Hematopoietic multipotent progenitor cell treated with erythropoietin and hydrocortisone succinate and interleukin-3 and kit ligand, for 17 days (in vitro differentiated cells): ENCODE measurements around the gene KCNK10.
"Not testable (repeated sequence)": the region's sequence is repeated elsewhere in the genome, so short reads cannot be mapped to it uniquely, and the experiment has no call there.

ENCODE experiments used
- DNase-seq: peaks from one replicate; pipeline ENCODE4 v3.0.0-alpha.2; 2015; ENCODE audit warnings: low spot score

The KCNK10 gene

DNA sequence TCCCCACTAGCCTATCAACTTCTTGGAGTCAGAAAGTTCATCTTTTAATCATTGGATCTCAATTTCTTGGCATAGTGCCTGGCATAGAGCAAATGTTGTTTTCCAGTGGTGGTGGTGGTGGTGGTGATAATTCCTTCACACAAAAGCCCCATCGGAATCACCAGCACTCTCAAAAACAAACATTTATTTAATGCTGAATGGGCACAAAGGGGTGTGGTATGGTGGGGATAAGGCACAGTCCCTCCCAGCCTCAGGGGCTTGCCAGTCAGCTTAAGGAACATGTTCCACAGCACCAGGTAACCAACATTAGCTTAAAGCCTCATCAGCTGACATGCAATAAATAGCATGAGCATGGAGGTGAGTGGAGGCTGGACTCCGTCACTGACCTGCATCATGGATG lies 56.6 kb downstream of the KCNK10 start:
- no peak for DNase-seq

DNA sequence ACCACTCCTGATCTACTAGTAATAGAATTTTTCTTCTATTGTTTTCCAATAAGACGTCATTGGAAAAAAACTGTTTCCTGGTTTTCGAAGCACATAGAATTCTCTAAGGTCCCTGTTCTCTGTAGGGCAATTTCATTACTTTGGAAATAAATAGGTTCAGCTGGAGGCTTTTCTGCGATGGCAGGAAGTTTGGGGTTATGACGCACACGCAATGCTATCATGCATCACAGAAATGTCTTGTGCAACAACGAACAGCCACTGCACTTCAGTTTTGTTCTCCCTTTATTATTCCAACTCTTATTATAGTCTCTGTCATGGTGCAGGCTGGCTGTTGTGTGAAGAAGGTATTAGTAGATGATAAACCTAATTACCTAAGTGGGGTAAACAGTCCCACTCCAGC lies 59.0 kb downstream of the KCNK10 start:
- DNase-seq = no peak

DNA sequence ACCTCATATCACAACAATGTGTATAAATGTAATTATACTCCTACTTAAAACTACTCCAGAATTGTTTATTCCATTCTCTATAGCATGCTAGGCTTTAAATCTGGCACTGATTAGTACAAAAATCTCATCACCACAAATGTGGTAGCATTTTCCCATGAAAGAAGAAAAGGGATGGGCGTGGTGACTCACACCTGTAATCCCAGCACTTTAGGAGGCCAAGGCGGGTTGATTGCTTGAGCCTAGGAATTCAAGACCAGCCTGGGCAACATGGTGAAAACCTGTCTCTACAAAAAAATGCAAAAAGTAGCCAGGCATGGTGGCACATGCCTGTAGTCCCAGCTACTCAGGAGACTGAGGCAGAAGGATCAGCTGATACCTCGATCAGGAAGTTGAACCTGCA lies 61.8 kb downstream of the KCNK10 start:
- DNase-seq = not testable (repeated sequence)

DNA sequence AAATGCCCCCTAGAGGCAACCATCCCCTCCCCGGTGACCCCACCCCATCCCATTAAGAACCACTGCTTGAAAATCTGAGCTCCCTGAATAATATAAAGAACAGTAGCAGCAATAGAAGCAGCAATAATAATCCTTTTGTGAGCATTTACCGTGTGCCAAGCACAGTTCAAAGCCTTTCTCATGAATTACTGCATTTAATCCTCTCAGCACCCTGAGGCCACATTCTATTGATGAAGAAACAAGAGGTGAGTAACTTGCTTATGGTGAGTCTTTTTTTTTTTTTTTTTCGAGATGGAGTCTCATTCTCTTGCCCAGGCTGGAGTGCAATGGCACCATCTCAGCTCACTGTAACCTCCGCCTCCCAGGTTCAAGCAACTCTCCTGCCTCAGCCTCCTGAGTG lies 65.0 kb downstream of the KCNK10 start:
- DNase-seq = no peak

DNA sequence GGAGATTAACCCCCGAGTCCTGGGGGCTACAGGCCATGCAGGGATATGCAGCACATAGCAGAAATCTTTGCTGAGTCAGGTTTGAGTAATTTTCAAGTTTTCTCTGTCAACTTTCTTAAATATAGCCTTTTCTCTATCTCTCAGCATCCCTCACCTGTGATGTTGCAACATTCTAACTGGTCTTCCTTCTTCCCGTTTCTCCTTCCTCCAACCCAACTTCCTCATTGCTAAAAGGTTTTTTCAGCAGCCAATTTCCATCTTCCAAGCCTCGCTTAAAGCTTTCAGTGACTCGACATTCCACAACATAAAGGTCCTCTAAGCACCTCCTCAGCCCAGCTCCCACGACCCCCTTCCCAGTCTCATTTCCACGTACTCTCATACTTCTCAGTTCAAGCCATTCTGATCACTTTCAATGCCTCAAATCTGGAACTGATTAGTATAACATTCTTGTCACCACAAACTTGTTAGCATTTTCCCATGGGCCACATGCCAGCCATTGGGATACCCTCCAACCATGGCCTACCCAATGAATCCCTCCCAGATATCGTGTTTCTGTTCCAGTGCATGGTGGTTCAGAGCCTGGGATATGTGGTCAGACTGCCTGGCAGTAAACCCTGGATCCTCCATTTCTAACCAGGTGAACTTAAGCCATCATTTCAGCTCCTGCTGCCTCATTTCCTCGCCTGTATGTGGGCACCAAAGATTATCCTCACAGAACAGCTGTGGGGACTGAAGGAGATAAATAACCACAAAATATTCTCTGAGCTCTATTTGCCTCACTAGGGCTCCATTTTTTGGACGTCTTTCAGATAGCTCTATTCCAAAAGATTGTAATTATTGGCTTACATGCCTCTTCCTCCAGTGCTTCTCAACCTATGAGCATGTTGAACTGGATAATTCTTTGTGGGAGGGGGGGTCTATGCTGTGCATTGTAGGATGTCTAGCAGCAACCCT lies 65.8 kb downstream of the KCNK10 start:
- no peak for DNase-seq

DNA sequence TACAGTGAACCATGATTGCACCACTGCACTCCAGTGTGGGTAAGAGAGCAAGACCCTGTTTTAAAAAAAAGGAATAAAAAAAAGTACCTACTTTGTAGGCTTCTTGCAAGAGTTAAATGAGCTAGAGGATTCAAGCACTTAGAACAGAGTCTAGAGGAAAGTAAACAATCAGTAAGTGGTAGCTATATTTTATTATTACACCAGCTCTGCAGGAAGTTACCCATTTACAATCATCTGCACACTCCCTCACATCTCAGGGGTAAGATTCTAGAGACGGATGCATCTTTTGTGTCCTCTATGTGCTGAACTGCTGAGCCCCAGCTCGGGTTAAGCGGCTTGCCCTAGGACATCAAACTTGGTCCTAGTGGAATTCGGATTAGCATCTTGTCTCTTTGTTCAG lies 67.3 kb downstream of the KCNK10 start:
- DNase-seq = no peak

DNA sequence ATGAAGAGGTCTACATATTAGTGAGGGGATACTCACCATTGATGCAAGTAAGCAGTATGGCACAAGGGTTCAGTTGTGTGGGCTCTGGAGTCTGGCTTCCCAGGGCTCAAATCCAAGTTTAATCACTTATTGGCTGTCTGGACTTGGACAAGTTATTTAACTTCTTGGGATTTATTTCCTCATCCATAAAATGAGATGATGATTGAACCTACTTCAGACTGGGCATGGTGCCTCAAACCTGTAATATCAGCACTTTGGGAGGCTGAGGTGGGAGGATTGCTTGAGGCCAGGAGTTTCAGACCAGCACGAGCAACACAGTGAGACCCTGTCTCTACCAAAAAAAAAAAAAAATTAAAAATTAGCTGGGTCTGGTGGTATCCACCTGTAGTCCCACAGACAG lies 67.9 kb downstream of the KCNK10 start:
- DNase-seq = no peak

DNA sequence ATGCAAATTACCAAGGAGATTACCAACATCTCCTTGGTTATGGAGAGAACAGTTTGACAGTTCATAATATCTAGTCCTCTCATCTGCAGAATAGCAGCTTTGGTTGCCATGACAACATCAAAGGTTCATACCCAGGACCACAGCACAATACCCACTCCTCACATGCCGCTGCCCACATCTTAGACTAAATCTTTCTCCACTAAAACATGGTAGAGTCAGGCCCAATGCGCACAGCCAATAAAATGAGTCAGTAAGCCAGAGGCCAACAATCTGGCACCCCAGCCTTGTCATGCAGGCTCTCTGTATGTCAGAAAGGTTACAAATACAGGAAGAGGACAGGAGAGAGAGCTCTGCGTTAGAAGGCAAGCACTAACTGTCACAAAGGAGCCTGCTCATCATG lies 70.6 kb downstream of the KCNK10 start:
- no peak for DNase-seq

DNA sequence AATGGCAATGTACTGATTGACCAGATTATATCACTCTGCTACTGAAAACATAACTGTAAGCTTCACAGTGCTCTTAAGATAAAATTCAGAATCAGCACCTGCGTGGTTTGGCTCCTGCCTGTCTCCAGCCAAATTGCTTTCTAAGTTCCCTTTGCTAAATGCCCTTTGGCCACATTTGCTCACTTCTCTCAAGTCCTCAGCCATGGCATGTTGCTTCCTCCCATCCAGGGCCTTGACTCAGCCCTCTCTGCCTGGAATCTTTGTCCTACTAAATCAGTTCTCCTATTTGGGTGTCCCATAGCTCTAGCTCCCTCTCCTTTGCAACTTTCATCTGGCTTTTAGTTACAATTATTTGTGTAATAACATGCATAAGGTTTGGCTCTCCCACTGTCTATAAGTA lies 71.4 kb downstream of the KCNK10 start:
- DNase-seq = no peak

DNA sequence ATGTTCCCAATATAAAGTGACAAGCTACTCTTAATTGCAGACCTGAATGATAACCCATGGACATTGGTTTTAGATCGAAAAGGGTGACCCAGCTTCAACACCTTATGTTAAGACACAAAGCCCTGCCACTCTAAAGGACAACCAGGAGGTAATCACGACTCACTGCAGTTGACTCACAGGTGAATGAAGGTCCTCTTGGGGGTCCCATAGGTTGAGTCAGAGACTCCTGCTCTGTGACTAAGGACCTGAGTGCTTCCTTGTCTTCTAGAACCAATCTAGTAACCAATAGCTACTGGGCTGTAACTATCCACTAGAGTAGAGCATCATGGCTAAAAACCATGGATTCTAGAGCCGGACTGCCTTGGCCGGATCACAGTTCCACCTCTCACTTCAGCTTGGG lies 73.8 kb downstream of the KCNK10 start:
- no peak for DNase-seq

DNA sequence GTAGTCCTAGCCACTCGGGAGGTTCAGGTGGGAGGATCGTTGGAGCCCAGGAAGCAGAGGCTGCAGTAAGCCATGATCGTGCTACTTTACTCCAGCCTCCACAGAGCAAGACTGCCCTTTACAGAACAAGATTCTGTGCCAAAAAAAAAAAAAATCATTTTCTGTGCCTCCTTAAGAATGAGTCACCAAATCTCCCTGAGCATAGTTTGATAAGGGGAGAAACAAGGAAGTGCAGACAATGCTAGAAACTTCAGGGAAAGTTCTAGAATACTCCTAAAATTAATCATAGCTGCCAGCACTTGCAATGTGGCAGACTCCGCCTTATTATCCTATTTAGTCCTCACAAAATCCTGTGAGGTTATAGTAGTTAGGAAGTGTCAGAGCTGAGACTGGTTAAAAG lies 74.5 kb downstream of the KCNK10 start:
- DNase-seq = no peak

DNA sequence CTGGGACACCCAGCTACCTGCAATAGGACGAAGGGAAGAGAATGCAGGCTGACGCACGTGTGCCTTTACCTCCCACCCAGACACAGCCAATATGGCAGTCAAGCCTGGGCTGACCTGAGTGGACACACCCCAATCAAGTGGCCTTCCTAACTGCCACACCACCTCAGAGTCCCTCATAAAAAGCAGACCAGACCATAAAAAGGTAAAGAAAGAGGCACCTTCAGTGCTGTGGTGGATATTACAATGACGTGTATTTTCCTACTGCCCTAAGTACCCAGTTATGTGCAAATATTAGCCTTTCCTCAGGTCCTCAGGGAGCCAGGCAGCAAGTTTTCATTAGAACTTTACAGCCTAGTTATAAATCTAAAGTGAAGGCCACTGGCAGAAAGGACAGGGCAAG lies 75.8 kb downstream of the KCNK10 start:
- no peak for DNase-seq

DNA sequence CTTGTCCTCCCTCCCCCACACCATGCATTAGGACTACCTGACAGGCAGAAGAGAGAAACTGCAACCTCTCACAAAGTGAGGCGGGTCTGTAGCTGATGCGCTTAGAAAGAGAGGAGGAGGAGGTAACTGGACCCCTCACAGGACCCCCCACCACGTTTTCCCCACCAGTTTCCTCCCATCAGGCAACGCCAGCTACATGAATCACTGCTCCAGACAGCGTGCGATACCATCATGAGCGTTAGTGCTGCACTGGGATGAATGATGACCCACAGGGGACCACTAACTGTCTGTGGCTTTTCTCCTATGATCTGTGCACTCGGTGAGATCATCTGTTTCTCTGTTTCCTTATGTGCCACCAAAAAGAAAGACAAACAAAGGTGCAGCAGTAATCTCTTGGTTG lies 77.7 kb downstream of the KCNK10 start:
- DNase-seq = no peak

DNA sequence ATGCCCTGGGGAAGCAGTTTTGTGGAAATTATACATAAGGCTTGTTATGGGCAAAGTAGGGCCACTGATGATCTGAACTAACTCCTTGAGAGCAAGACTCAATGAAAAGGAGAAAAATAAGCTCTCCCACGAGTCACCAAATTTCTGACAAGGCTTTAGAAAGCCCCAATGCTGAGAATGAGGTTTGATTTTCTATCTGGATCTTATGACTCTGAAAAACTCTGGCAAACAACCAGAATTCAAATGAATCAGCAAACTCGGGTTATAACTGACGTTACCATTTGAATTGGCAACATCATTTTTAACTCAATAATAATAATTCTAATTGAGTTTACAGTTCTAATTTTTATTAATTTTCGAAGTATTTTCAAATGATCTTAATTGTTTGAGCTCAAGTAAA lies 79.1 kb downstream of the KCNK10 start:
- DNase-seq = no peak

DNA sequence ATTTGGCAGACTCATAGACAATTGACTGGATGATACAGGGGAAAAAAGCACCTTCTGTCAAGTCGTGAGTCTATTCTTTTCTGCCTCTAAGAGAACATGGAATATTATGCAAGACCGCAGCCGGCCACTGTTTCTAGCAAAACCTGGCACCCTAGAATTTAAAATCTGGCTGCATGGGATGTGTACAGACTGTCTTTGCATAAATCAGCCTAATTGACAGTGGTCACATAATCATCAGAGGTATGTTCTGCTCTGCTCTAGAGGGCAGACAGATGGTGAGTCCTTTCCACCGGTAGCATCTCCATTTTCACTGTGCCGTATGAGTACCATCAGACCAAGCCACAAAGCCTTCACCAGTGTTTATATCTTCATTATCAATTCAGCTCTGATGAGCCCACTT lies 80.6 kb downstream of the KCNK10 start:
- DNase-seq = no peak

DNA sequence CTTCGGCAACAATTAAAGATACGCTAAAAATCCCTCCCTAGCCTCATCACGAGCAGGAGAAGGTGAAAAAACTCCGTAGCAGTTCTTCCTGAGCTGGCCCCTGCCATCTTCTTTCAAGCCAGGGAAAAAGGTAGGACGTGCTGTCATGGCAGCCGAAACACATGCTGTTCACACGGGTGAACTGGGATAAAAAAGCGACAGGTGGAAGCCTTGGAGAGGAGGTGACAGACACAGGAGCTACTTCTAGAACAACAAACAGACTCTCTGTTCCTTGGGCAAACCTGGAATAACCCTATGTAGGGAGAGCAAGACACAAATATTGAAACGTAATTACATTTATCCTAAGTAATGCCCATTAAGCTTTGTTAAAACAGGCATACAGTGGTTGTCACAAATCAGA lies 81.3 kb downstream of the KCNK10 start:
- no peak for DNase-seq

DNA sequence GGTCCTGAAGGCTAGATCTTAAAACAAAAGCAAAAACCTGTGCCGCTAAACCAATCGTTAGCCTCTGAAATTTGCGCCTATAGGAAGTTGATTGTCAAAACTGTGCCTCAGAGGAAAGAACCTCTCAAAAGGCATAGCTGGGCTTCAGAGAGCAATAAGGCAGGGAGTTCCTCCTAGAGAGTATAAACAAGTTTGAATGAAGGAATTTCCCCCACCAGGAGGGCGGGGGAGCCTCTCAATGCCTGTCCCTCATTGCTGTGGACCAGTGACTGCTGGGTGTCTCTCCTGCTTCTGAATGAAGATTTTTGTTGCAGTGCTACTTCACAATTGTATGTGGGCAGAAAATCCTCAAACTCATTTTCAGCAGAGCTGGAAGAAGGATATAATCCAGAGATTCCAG lies 88.6 kb downstream of the KCNK10 start:
- no peak for DNase-seq

DNA sequence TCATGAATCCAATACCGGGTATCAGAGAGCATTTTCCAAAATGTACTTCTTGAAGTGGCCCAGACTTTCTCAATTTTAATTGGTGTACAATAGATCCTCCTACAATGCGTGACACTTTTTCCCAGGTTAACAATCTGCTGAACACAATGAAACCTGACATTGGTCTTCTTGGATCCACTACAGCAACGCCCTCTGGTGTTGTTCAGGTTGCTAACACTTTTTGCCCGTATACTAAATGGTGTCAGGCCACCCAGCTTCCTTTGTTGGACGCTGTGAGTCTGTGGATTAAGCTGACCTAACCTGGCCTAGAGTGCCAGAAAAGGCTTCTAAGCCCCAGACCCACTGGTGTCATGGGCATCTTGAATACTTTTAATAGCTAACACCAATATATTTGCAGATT lies 89.2 kb downstream of the KCNK10 start:
- DNase-seq = peak; percentile 19

DNA sequence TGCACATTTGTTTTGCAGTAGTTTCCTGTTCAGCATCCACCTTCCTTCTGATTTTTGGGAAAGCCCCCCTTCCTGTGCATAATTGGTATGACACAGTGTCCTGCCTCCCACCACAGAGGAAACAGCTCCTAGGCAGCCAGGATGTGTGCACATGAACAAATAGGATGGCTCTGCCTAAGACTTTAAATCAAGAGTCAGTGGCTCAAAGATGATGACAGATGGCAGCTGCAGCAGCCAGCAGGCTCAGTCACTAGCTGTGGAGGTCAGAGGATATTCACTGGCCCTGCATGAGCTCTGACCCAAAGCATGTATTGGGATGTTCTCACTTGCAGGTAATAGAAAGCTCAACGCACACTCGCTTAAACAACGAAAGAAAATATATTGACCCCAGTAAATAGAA lies 90.3 kb downstream of the KCNK10 start:
- DNase-seq = no peak

DNA sequence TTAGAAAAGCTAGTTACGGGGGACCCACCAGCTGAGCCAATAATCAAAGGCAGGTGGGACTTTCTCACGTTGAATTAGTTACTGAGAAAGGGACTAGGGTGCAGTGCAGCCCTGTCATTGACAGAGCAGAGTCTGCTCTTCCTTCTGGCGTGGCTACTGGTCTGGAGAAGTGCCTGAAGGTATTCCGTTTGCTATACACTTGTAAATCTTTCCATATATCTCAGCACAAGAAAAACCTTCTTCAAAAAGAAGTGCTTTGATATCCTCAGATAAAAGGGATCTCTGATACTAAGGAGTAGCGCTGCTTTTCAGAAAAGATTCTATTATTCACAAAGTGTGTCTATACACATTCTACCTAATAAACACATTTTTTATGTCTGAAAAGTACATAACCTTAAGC lies 91.5 kb downstream of the KCNK10 start:
- no peak for DNase-seq

DNA sequence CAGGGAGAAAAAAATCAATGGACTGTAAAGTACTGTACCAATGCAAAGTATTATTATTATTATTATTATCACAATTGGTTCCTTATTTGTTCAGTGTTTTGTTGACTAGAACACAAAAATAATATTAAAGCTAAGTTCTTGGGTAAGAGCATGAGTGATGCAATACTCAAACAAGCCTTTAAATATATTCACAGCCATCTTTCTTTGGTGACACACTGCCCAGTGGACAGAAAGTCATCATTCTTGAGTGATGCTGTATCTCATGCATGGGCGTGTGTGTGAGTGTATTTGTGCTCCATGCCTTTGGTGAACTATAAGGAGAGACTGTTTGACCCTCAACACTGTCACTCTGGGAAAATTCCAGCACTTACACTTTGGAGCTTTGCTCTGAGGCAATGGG lies 93.6 kb downstream of the KCNK10 start:
- DNase-seq = no peak

DNA sequence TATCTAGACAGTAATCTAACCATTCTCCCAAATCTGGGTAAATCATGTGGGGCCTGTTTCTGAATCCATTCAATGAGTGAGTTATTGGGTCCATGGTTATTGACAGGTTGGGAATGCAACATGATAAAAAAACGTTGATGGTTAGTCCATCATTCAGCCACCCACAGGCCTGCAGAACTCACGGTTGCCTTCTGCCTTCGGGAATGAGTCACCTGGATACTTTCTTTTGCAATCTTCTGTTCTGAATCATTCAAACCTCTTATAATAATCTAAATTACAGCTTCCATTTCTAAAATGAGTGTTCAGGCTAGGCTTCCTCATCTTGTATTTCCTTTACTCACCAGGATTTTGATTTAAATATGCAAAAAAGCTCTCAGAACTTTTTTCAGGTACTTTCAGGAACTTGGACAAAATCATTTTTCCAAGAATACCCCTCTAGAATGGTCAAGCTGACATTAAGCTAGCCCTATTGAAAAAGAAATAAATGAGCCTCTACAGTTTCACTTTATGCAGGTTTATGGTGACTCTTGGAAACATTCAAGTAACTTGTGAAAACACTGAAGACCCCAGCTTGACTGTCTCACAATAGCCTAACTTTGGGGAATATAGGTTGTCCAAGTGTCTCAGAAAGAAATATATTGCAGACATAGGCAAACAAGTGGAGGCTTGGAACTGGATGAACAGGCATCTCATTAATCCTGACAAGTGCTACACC lies 94.4 kb downstream of the KCNK10 start:
- DNase-seq = no peak

DNA sequence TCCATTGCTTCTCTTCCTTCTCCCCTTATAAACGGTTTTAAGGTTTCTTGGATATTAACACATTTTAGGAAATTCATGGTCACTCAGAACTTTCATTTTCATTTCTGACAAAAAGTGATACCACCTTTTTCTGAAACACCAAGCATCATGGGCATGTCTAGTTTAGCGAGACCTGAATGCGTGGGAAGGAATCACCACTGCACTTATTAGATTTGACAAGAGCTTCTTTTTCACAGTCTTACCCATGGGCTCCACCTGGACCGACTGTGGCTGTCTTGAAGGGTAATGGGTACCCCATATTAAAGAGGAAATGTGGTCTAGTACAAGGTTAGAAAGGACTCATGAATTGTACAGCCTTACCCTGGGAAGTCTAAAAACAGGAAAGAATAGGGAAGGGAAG lies 95.4 kb downstream of the KCNK10 start:
- DNase-seq = no peak

DNA sequence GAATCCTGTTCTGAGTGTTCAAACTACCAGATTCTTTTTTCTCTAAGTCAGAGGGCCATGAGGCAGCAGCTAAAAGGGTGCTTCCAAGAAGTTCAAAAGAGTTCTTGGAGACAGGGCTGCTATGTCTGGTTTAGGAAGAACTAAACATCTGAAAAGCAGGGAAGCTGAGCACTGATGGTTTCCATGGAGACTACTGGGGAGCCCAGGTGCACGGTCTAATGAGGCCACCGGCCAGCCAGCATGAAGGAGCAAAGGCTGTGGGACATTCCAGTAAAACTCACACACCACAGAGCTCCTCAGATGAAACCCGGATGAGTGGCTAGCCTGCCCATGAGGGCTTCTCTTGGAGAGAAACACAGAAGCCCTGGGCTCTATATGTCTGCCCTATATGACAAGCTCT lies 97.3 kb downstream of the KCNK10 start:
- no peak for DNase-seq
